Right ventricle myocardium inferior (tissue), 1 donor: ENCODE data around the gene MACROD1. TPM values are rescaled to one million over a fixed set of nuclear protein-coding genes. Genes with fewer than 3 reads are reported as not detected.
A peak's percentile ranks its signal among the peaks of the same experiment; 100 is the strongest.

Experiments
- ATAC-seq: fragments of 200-7000 bp; cut with Tn5 transposase; one replicate; pipeline ENCODE4 v1.9.1; 2020; ENCODE audit warnings: mild to moderate bottlenecking, moderate library complexity
- DNase-seq: peaks from one replicate; pipeline ENCODE4 v3.0.0; 2021; ENCODE audit errors: missing footprints
- intact Hi-C: fragments of 100-400 bp; cut with DNase I; formaldehyde crosslinking; loops from one replicate; pipeline ENCODE4 v1.11.0; 2022
- total RNA-seq: library from RNA; stranded (reverse); fragmentation: NEBNext Ultra II Directional; extraction: Animal tissue kit (Norgen Biotek cat#: 25700); gene quantifications from one replicate; pipeline ENCODE4 v1.2.1, GENCODE V29; 2021
- donor health status: DM: no; HTN: yes; CAD: no; lungs with severe emphysema.

The MACROD1 gene
- total RNA-seq, 1 donor from 2014 or later = 119 TPM

GRCh38 chr11:64122411-64123410 lies 43.2 kb downstream of the MACROD1 start:
- ATAC-seq (peak; percentile 70), DNase-seq (peak; percentile 80)
- intact Hi-C loops = loop anchor here (5.0 kb wide), 1 partner anchor 45 kb away; no protein-coding TSS in a partner anchor

- no peak for ATAC-seq
- DNase-seq = no peak
- intact Hi-C loops = loop anchor here (5.0 kb wide), 1 partner anchor 45 kb away; no protein-coding TSS in a partner anchor
Observed at GRCh38 chr11:64121663-64122410, 44.1 kb downstream of the MACROD1 start.

- DNase-seq = no peak
- intact Hi-C loops = loop anchor here (5.0 kb wide), 1 partner anchor 44 kb away; no protein-coding TSS in a partner anchor
- peak; percentile 63 for ATAC-seq
Observed at GRCh38 chr11:64120951-64121569, 44.9 kb downstream of the MACROD1 start.

GRCh38 chr11:64119700-64120099 lies 46.2 kb downstream of the MACROD1 start:
- no peak for DNase-seq
- no peak for ATAC-seq
- intact Hi-C loops = loop anchor here (5.0 kb wide), 1 partner anchor 42 kb away; no protein-coding TSS in a partner anchor

GRCh38 chr11:64118876-64119665 lies 46.8 kb downstream of the MACROD1 start:
- ATAC-seq (no peak), DNase-seq (no peak)
- intact Hi-C loops = no loop called here

- ATAC-seq (no peak), DNase-seq (peak; percentile 65)
- intact Hi-C loops = no loop called here
Observed at GRCh38 chr11:64117763-64118459, 48.0 kb downstream of the MACROD1 start.

GRCh38 chr11:64115531-64116522 lies 50.1 kb downstream of the MACROD1 start:
- DNase-seq = no peak
- intact Hi-C loops = no loop called here
- no peak for ATAC-seq

- DNase-seq (no peak), ATAC-seq (no peak)
- intact Hi-C loops = no loop called here
Observed at GRCh38 chr11:64114231-64114630, 51.7 kb downstream of the MACROD1 start.

- ATAC-seq = no peak
- intact Hi-C loops = no loop called here
- no peak for DNase-seq
Observed at GRCh38 chr11:64113462-64113780, 52.5 kb downstream of the MACROD1 start.

- DNase-seq (no peak), ATAC-seq (no peak)
- intact Hi-C loops = no loop called here
Observed at GRCh38 chr11:64112771-64113461, 53.0 kb downstream of the MACROD1 start.

GRCh38 chr11:64110465-64111375 lies 55.2 kb downstream of the MACROD1 start:
- DNase-seq (no peak), ATAC-seq (no peak)
- intact Hi-C loops = no loop called here

- DNase-seq = no peak
- no peak for ATAC-seq
- intact Hi-C loops = no loop called here
Observed at GRCh38 chr11:64109332-64109731, 56.6 kb downstream of the MACROD1 start.

GRCh38 chr11:64107303-64107702 lies 58.6 kb downstream of the MACROD1 start:
- no peak for ATAC-seq
- intact Hi-C loops = no loop called here

GRCh38 chr11:64104632-64105031 lies 61.3 kb downstream of the MACROD1 start:
- ATAC-seq (no peak), DNase-seq (no peak)
- intact Hi-C loops = no loop called here

More at GRCh38 chr11:64107303-64107702, 58.6 kb downstream of the MACROD1 start:
- DNase-seq = no peak
